H9 (cell line): ENCODE results near the gene MTHFS. TPM values are rescaled to one million over a fixed set of nuclear protein-coding genes. Genes with fewer than 3 reads are reported as not detected.
A peak's percentile ranks its signal among the peaks of the same experiment; 100 is the strongest.

Source experiments
- DNase-seq: peaks from one replicate; pipeline ENCODE4 v3.0.0-alpha.2; 2017
- H2AFZ ChIP-seq: one replicate; pipeline ENCODE4 v1.6.1; 2013; ENCODE audit warnings: mild to moderate bottlenecking, low read length, control low read depth, moderate library complexity
- H2AK5ac ChIP-seq: 2 replicates; pipeline ENCODE4 v1.6.1; 2013; ENCODE audit warnings: low read length, control low read depth, mixed read lengths; ENCODE audit not compliant: insufficient read length
- H2BK120ac ChIP-seq: one replicate; pipeline ENCODE4 v1.6.1; 2013; ENCODE audit warnings: low read depth, mild to moderate bottlenecking, low read length, control low read depth, inconsistent platforms; ENCODE audit not compliant: poor library complexity, severe bottlenecking
- H2BK12ac ChIP-seq: 2 replicates; pipeline ENCODE4 v1.6.1; 2013; ENCODE audit warnings: low read length, control low read depth, mixed read lengths, low read depth; ENCODE audit not compliant: insufficient read length
- H2BK15ac ChIP-seq: 2 replicates; pipeline ENCODE4 v1.6.1; 2013; ENCODE audit warnings: low read depth, low read length, control low read depth
- H2BK20ac ChIP-seq: one replicate; pipeline ENCODE4 v1.6.1; 2013; ENCODE audit warnings: low read depth, mild to moderate bottlenecking, low read length, control low read depth, inconsistent platforms; ENCODE audit not compliant: poor library complexity, severe bottlenecking
- H2BK5ac ChIP-seq: 2 replicates; pipeline ENCODE4 v1.6.1; 2013; ENCODE audit warnings: low read length, control low read depth, mixed read lengths; ENCODE audit not compliant: insufficient read length
- H3K14ac ChIP-seq: 2 replicates; pipeline ENCODE4 v1.6.1; 2013; ENCODE audit warnings: low read length, control low read depth; ENCODE audit not compliant: insufficient read depth
- H3K18ac ChIP-seq: 2 replicates; pipeline ENCODE4 v1.6.1; 2013; ENCODE audit warnings: low read depth, mild to moderate bottlenecking, mixed read lengths, low read length, control low read depth; ENCODE audit not compliant: insufficient read length
- H3K23ac ChIP-seq: 2 replicates; pipeline ENCODE4 v1.6.1; 2013; ENCODE audit warnings: low read length, control low read depth, mixed read lengths, low read depth; ENCODE audit not compliant: insufficient read length
- H3K23me2 ChIP-seq: 2 replicates; pipeline ENCODE4 v1.6.1; 2013; ENCODE audit warnings: low read depth, mild to moderate bottlenecking, mixed read lengths, low read length, control low read depth; ENCODE audit not compliant: insufficient read length, poor library complexity, severe bottlenecking
- H3K27ac ChIP-seq: 2 replicates; pipeline ENCODE4 v1.5.1; 2013; ENCODE audit warnings: low read length, control low read depth, mixed read lengths, low read depth; ENCODE audit not compliant: insufficient read length
- H3K27me3 ChIP-seq: 2 replicates; pipeline ENCODE4 v1.6.1; 2013; ENCODE audit warnings: low read length, control low read depth, inconsistent platforms; ENCODE audit not compliant: insufficient read depth
- H3K4ac ChIP-seq: 2 replicates; pipeline ENCODE4 v1.6.1; 2013; ENCODE audit warnings: low read depth, mild to moderate bottlenecking, control low read depth, inconsistent platforms, low read length, moderate library complexity
- H3K4me1 ChIP-seq: 2 replicates; pipeline ENCODE4 v1.6.1; 2013; ENCODE audit warnings: low read length, control low read depth, inconsistent platforms; ENCODE audit not compliant: insufficient read depth
- H3K4me2 ChIP-seq: 2 replicates; pipeline ENCODE4 v1.6.1; 2013; ENCODE audit warnings: low read length, control low read depth, mixed read lengths; ENCODE audit not compliant: insufficient read length, insufficient read depth
- H3K56ac ChIP-seq: 2 replicates; pipeline ENCODE4 v1.6.1; 2013; ENCODE audit warnings: low read depth, mild to moderate bottlenecking, mixed read lengths, low read length, control low read depth; ENCODE audit not compliant: insufficient read length
- H3K79me1 ChIP-seq: 2 replicates; pipeline ENCODE4 v1.6.1; 2013; ENCODE audit warnings: low read depth, mild to moderate bottlenecking, moderate library complexity, low read length, control low read depth, inconsistent platforms; ENCODE audit not compliant: insufficient read depth, poor library complexity, severe bottlenecking
- H3K79me2 ChIP-seq: 2 replicates; pipeline ENCODE4 v1.6.1; 2013; ENCODE audit warnings: low read length, control low read depth, inconsistent platforms; ENCODE audit not compliant: insufficient read depth
- H3K9ac ChIP-seq: 2 replicates; pipeline ENCODE4 v1.6.1; 2013; ENCODE audit warnings: low read length, control low read depth, mixed read lengths; ENCODE audit not compliant: insufficient read length; ENCODE audit errors: extremely low read depth
- H3K9me3 ChIP-seq: one replicate; pipeline ENCODE4 v1.6.1; 2013; ENCODE audit warnings: low read depth, low read length, inconsistent platforms; ENCODE audit not compliant: control insufficient read depth
- H3T11ph ChIP-seq: one replicate; pipeline ENCODE4 v1.6.1; 2013; ENCODE audit warnings: mild to moderate bottlenecking, low read length, control low read depth, inconsistent platforms
- H4K20me1 ChIP-seq: one replicate; pipeline ENCODE4 v1.6.1; 2013; ENCODE audit not compliant: control insufficient read depth, insufficient read length, insufficient read depth
- H4K5ac ChIP-seq: 2 replicates; pipeline ENCODE4 v1.6.1; 2013; ENCODE audit warnings: low read depth, mild to moderate bottlenecking, mixed read lengths, low read length, control low read depth; ENCODE audit not compliant: insufficient read length
- H4K8ac ChIP-seq: replicated peaks from 2 replicates; pipeline ENCODE4 v1.6.1; 2013; ENCODE audit warnings: low read length, control low read depth, mixed read lengths, low read depth; ENCODE audit not compliant: insufficient read length
- H4K91ac ChIP-seq: 2 replicates; pipeline ENCODE4 v1.6.1; 2013; ENCODE audit warnings: low read depth, mild to moderate bottlenecking, moderate library complexity, mixed read lengths, low read length, control low read depth; ENCODE audit not compliant: insufficient read length
- H3K27ac Mint-ChIP-seq, 3 experiments: 2 replicates in 2 of 3; 3 replicates in 1 of 3; pipeline ENCODE4 v1.8.0; 2020 to 2021; ENCODE audit warnings: mixed read lengths in 3 of 3, mild to moderate bottlenecking in 1 of 3, moderate library complexity in 1 of 3
- H3K27me3 Mint-ChIP-seq: 2 replicates; pipeline ENCODE4 v1.8.0; 2021; ENCODE audit warnings: low read depth, mild to moderate bottlenecking, moderate library complexity, mixed read lengths
- H3K36me3 Mint-ChIP-seq, 3 experiments: 2 replicates in 2 of 3; 3 replicates in 1 of 3; pipeline ENCODE4 v1.8.0; 2020 to 2021; ENCODE audit warnings: low read depth in 3 of 3, mixed read lengths in 3 of 3; ENCODE audit not compliant: insufficient read depth in 1 of 3
- H3K4me1 Mint-ChIP-seq, 2 experiments: 2 replicates each; pipeline ENCODE4 v1.8.0; 2020; ENCODE audit warnings: mixed read lengths in 2 of 2
- H3K4me3 Mint-ChIP-seq, 2 experiments: 2 replicates in 1 of 2; 3 replicates in 1 of 2; pipeline ENCODE4 v1.8.0; 2020 to 2021; ENCODE audit warnings: mild to moderate bottlenecking in 2 of 2, mixed read lengths in 2 of 2, moderate library complexity in 1 of 2
- H3K9me3 Mint-ChIP-seq, 2 experiments: 2 replicates in 1 of 2; 3 replicates in 1 of 2; pipeline ENCODE4 v1.8.0; 2020; ENCODE audit warnings: mild to moderate bottlenecking in 2 of 2, mixed read lengths in 2 of 2, moderate library complexity in 1 of 2
- CTCF ChIP-seq: fragments of 200-600 bp; sonication (generic); conservative IDR thresholded peaks from 3 replicates; pipeline ENCODE4 v1.8.0; 2021; ENCODE audit warnings: antibody characterized with exemption, mild to moderate bottlenecking
- WGBS: extraction: QIAGEN DNeasy Blood & Tissue Kit; methylation state at CpG from one replicate; pipeline ENCODE4 v1.1.7; 2013; ENCODE audit warnings: missing lambda C conversion rate, low lambda C conversion rate, mixed read lengths; ENCODE audit not compliant: insufficient read length; ENCODE audit errors: extremely low coverage; 5-methylcytosine and 5-hydroxymethylcytosine counted together
- total RNA-seq: library from RNA; stranded (reverse); gene quantifications from 2 replicates; pipeline ENCODE4 v1.2.1, GENCODE V29; 2021

MTHFS gene
- total RNA-seq, 1 experiment from 2014 or later = 36.9 TPM

DNA sequence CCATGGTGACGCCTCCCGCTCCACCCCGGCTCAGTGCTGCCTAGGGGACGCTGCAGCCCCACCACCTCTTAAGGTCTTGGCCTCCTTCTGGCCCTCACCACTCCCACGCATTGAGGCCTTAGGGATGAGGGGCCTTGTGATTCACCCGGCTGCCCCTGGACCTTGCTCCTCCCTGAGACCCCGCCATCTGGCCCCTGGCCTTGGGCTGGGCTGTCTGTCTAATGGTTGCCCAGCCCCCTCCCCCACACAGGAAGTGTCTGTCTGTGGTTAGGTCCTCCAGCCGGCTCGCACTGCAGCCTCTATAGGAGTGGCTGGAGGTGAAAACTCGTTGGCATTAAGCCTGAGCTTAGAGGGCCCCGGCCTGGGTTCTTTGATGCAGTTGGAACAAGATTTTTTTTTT is 21.5 kb upstream of the MTHFS start:
- H2BK15ac ChIP-seq = no peak overlapping the region
- H4K8ac ChIP-seq = no peak overlapping the region
- Mint-ChIP-seq H3K36me3 (peaks cover 84 to 92% (median 85%) of the 10 kb centered on the region in 3 experiments), H3K4me3 (no peak overlapping the region; a peak in 1 of 5 replicates), H3K9me3 (peaks cover 75 to 79% of the 10 kb centered on the region in 2 experiments), H3K4me1 (peaks cover 11 to 20% of the 10 kb centered on the region in 2 experiments), H3K27me3 (no peaks in the 10 kb centered on the region; the same call in 1 of the 2 replicates), H3K27ac (no peak overlapping the region)
- no CpG with 5 or more reads among the region's 11 CpGs for WGBS
- H3K27ac ChIP-seq = no peak overlapping the region
- no peak for TF ChIP-seq CTCF
- no peak overlapping the region for H3K56ac ChIP-seq
- H3K79me2 ChIP-seq = peaks cover 15% of the 10 kb centered on the region; the same call in 1 of the 2 replicates
- H3K4ac ChIP-seq = no peak overlapping the region
- H3K23ac ChIP-seq = no peak overlapping the region
- no peaks in the 10 kb centered on the region for H3K27me3 ChIP-seq
- H4K91ac ChIP-seq = no peak overlapping the region
- H3T11ph ChIP-seq = no peak overlapping the region
- H3K79me1 ChIP-seq = no peaks in the 10 kb centered on the region
- no peak overlapping the region for H3K18ac ChIP-seq
- no peak overlapping the region for H2BK20ac ChIP-seq
- DNase-seq = peak; percentile 85
- no peak overlapping the region for H3K9ac ChIP-seq
- no peak overlapping the region for H2AK5ac ChIP-seq
- H3K4me2 ChIP-seq = no peak overlapping the region
- peaks cover 7% of the 10 kb centered on the region for H3K23me2 ChIP-seq
- no peak overlapping the region for H3K14ac ChIP-seq
- no peak overlapping the region for H2AFZ ChIP-seq
- no peak overlapping the region for H2BK12ac ChIP-seq
- no peaks in the 10 kb centered on the region for H4K20me1 ChIP-seq
- no peak overlapping the region for H2BK120ac ChIP-seq
- H4K5ac ChIP-seq = no peak overlapping the region
- H3K9me3 ChIP-seq = peaks cover 14% of the 10 kb centered on the region
- no peaks in the 10 kb centered on the region for H3K4me1 ChIP-seq
- no peak overlapping the region for H2BK5ac ChIP-seq
